Effector memory CD8-positive, alpha-beta T cell (primary cell): ENCODE measurements around the gene LARP1B.
A peak's percentile ranks its signal among the peaks of the same experiment; 100 is the strongest.
"Not testable (repeated sequence)": the region's sequence is repeated elsewhere in the genome, so short reads cannot be mapped to it uniquely, and the experiment has no call there.

Source experiments
- ATAC-seq: fragments of 150-1000 bp; cut with Tn5 transposase; replicated peaks from 2 replicates; pipeline ENCODE4 v1.10.0; 2021; ENCODE audit warnings: mild to moderate bottlenecking, moderate library complexity
- DNase-seq, 3 experiments: peaks; one replicate each; pipeline ENCODE4 v3.0.0; 2021
- H3K27ac Mint-ChIP-seq, 2 donors: one replicate each; pipeline ENCODE4 v1.8.0; 2022; ENCODE audit warnings: mild to moderate bottlenecking in 2 of 2, mixed read lengths in 2 of 2, moderate library complexity in 2 of 2
- H3K27me3 Mint-ChIP-seq, 2 donors: one replicate each; pipeline ENCODE4 v1.8.0; 2022; ENCODE audit warnings: mixed read lengths in 2 of 2
- H3K36me3 Mint-ChIP-seq: one replicate; pipeline ENCODE4 v1.8.0; 2022; ENCODE audit warnings: mild to moderate bottlenecking, moderate library complexity, mixed read lengths; ENCODE audit not compliant: insufficient read depth
- H3K4me1 Mint-ChIP-seq, 2 donors: one replicate each; pipeline ENCODE4 v1.8.0; 2022; ENCODE audit warnings: low read depth in 2 of 2, mixed read lengths in 2 of 2
- H3K4me3 Mint-ChIP-seq, 2 donors: one replicate each; pipeline ENCODE4 v1.8.0; 2022; ENCODE audit warnings: mild to moderate bottlenecking in 2 of 2, mixed read lengths in 2 of 2, moderate library complexity in 2 of 2
- H3K9me3 Mint-ChIP-seq, 2 donors: one replicate each; pipeline ENCODE4 v1.8.0; 2022; ENCODE audit warnings: mixed read lengths in 2 of 2
- total RNA-seq, 9 experiments: gene quantifications; one replicate each; lab custom pipeline; 2026; lab: John Stamatoyannopoulos, UW

The LARP1B gene
- 19.5 to 83.1 (median 43.7) reads per million in 9 experiments for total RNA-seq

GRCh38 chr4:128060699-128061565, at the start of gene LARP1B:
Gene LARP1B (plus strand): TSS chr4:128061312. CDS start chr4:128074952, 13,640 bp downstream.
- Mint-ChIP-seq H3K36me3 (peaks cover 9% of the 10 kb centered on the region), H3K4me1 (peaks cover 4 to 14% of the 10 kb centered on the region in 2 donors), H3K4me3 (peak within 1 kb of the TSS; percentile 81 to 86), H3K9me3 (no peaks in the 10 kb centered on the region), H3K27ac (peak within 1 kb of the TSS; percentile 87 to 95), H3K27me3 (no peaks in the 10 kb centered on the region)
- peak; percentile 89 to 93 (median 92) for DNase-seq
- peak; percentile 85 for ATAC-seq

GRCh38 chr4:128025319-128025718, 35.8 kb upstream of the LARP1B start:
- DNase-seq, result no peak
- H3K27me3 Mint-ChIP-seq, result no peaks in the 10 kb centered on the region
- no peaks in the 10 kb centered on the region for H3K9me3 Mint-ChIP-seq
- no peak overlapping the region for H3K27ac Mint-ChIP-seq
- no peak overlapping the region for H3K4me3 Mint-ChIP-seq
- no peak for ATAC-seq
- H3K4me1 Mint-ChIP-seq, result no peaks in the 10 kb centered on the region
- H3K36me3 Mint-ChIP-seq, result peaks cover 75% of the 10 kb centered on the region

- Mint-ChIP-seq H3K9me3 (no peaks in the 10 kb centered on the region), H3K4me1 (no peaks in the 10 kb centered on the region), H3K27ac (peak overlapping the region in 1 of 2 donors; percentile 35), H3K36me3 (peaks cover 51% of the 10 kb centered on the region), H3K4me3 (no peak overlapping the region), H3K27me3 (no peaks in the 10 kb centered on the region)
- no peak for ATAC-seq
- DNase-seq, result no peak
These were observed 31.2 kb upstream of the LARP1B start for GRCh38 chr4:128029907-128030306.

GRCh38 chr4:128031756-128032384, 29.2 kb upstream of the LARP1B start:
- Mint-ChIP-seq H3K4me1 (no peaks in the 10 kb centered on the region), H3K27ac (no peak overlapping the region), H3K36me3 (peaks cover 47% of the 10 kb centered on the region), H3K27me3 (no peaks in the 10 kb centered on the region), H3K4me3 (no peak overlapping the region), H3K9me3 (no peaks in the 10 kb centered on the region)
- DNase-seq, result no peak
- ATAC-seq, result no peak

GRCh38 chr4:128039568-128039967, 21.5 kb upstream of the LARP1B start:
- peaks cover 6% of the 10 kb centered on the region for H3K36me3 Mint-ChIP-seq
- H3K9me3 Mint-ChIP-seq, result no peaks in the 10 kb centered on the region
- no peaks in the 10 kb centered on the region for H3K4me1 Mint-ChIP-seq
- no peaks in the 10 kb centered on the region for H3K27me3 Mint-ChIP-seq
- H3K27ac Mint-ChIP-seq, result no peak overlapping the region
- no peak overlapping the region for H3K4me3 Mint-ChIP-seq
- ATAC-seq (no peak), DNase-seq (no peak)

- not testable (repeated sequence) for H3K27me3 Mint-ChIP-seq, H3K4me1 Mint-ChIP-seq, H3K27ac Mint-ChIP-seq, H3K4me3 Mint-ChIP-seq, DNase-seq, H3K36me3 Mint-ChIP-seq, H3K9me3 Mint-ChIP-seq, ATAC-seq
These were observed 14.1 kb upstream of the LARP1B start for GRCh38 chr4:128047019-128047418.

GRCh38 chr4:128047514-128047913, 13.6 kb upstream of the LARP1B start:
- ATAC-seq, H3K4me1 Mint-ChIP-seq, H3K36me3 Mint-ChIP-seq, H3K4me3 Mint-ChIP-seq, H3K27ac Mint-ChIP-seq, H3K9me3 Mint-ChIP-seq, H3K27me3 Mint-ChIP-seq, DNase-seq: not testable (repeated sequence)

GRCh38 chr4:128051229-128051628, 9.9 kb upstream of the LARP1B start:
- not testable (repeated sequence) for ATAC-seq, DNase-seq, H3K4me3 Mint-ChIP-seq, H3K36me3 Mint-ChIP-seq, H3K27me3 Mint-ChIP-seq, H3K4me1 Mint-ChIP-seq, H3K27ac Mint-ChIP-seq, H3K9me3 Mint-ChIP-seq

GRCh38 chr4:128054907-128055306, 6.2 kb upstream of the LARP1B start:
- H3K27ac Mint-ChIP-seq, H3K4me3 Mint-ChIP-seq, H3K9me3 Mint-ChIP-seq: not testable (repeated sequence)

GRCh38 chr4:128055441-128056206, 5.5 kb upstream of the LARP1B start:
- not testable (repeated sequence) for ATAC-seq, DNase-seq, H3K27me3 Mint-ChIP-seq, H3K4me3 Mint-ChIP-seq, H3K27ac Mint-ChIP-seq, H3K36me3 Mint-ChIP-seq, H3K9me3 Mint-ChIP-seq, H3K4me1 Mint-ChIP-seq

More at GRCh38 chr4:128054907-128055306, 6.2 kb upstream of the LARP1B start:
- DNase-seq, H3K27me3 Mint-ChIP-seq, H3K36me3 Mint-ChIP-seq, H3K4me1 Mint-ChIP-seq, ATAC-seq: not testable (repeated sequence)

GRCh38 chr4:128056396-128056795, 4.7 kb upstream of the LARP1B start:
- no peak for ATAC-seq

GRCh38 chr4:128060121-128060698, 902 bp upstream of the LARP1B start:
- peak overlapping the region; percentile 87 to 95 for H3K27ac Mint-ChIP-seq

More at GRCh38 chr4:128056396-128056795, 4.7 kb upstream of the LARP1B start:
- Mint-ChIP-seq H3K36me3 (peaks cover 3% of the 10 kb centered on the region), H3K27ac (no peak overlapping the region), H3K4me1 (peaks cover 2 to 6% of the 10 kb centered on the region in 2 donors), H3K4me3 (no peak overlapping the region), H3K27me3 (peaks cover 0 to 9% of the 10 kb centered on the region in 2 donors), H3K9me3 (no peaks in the 10 kb centered on the region)
- no peak for DNase-seq

More at GRCh38 chr4:128060121-128060698, 902 bp upstream of the LARP1B start:
- Mint-ChIP-seq H3K27me3 (no peaks in the 10 kb centered on the region), H3K9me3 (no peaks in the 10 kb centered on the region), H3K36me3 (peaks cover 9% of the 10 kb centered on the region), H3K4me3 (peak overlapping the region; percentile 79 to 86), H3K4me1 (peaks cover 4 to 11% of the 10 kb centered on the region in 2 donors)
- DNase-seq, result no peak
- ATAC-seq, result no peak
